ENCODE data around the gene DENND1C. TPM values are rescaled to one million over a fixed set of nuclear protein-coding genes. Genes with fewer than 3 reads are reported as not detected.

The DENND1C gene
- total and polyA plus RNA-seq, 2 of the 8 experiments (the other 6 are each of a cell fraction or from before 2014, with no cell fraction given), result 3.6 to 4.0 TPM

- no peak overlapping the region for H2BK120ac ChIP-seq (replicated peaks; ENCODE audit: low read depth, low read length)
- no peaks in the 10 kb centered on the region for H3K27me3 ChIP-seq (replicated peaks in 1 of 4; ENCODE audit: control insufficient read depth in 3 of 4, extremely low read depth in 1 of 4, insufficient read depth in 3 of 4, low read length in 3 of 4)
- no peak overlapping the region for H3K18ac ChIP-seq (ENCODE audit: extremely low read depth, low read length)
- TF ChIP-seq KDM1A (IDR thresholded peaks at IDR 0.05; ENCODE audit: borderline replicate concordance, low read length), result no peak
- TF ChIP-seq RNF2 (IDR thresholded peaks at IDR 0.05; ENCODE audit: borderline replicate concordance, low read depth, low read length, missing control alignments, poor library complexity, severe bottlenecking), result no peak
- no peak for TF ChIP-seq RXRA (IDR thresholded peaks at IDR 0.05; ENCODE audit: insufficient read depth, low read depth, low read length)
- no peak for TF ChIP-seq SP1 (IDR thresholded peaks at IDR 0.05; ENCODE audit: low read depth, low read length)
- no peak for TF ChIP-seq ATF2 (IDR thresholded peaks at IDR 0.05; ENCODE audit: low read length)
- no peak for TF ChIP-seq TCF12 (IDR thresholded peaks at IDR 0.05; ENCODE audit: low read depth, low read length)
- TF ChIP-seq EGR1 (IDR thresholded peaks at IDR 0.05; ENCODE audit: borderline replicate concordance, low read depth, low read length), result no peak
- no peak for TF ChIP-seq BRCA1 (IDR thresholded peaks at IDR 0.05; ENCODE audit: low read depth, low read length)
- TF ChIP-seq CTBP2 (IDR thresholded peaks at IDR 0.05; ENCODE audit: borderline replicate concordance, insufficient read depth, insufficient read length, low read length), result no peak
- no peak for TF ChIP-seq YY1 (IDR thresholded peaks at IDR 0.05; ENCODE audit: low read depth, low read length)
- FAIRE-seq (no peak), DNase-seq (ENCODE audit: low read depth in 1 of 2, low spot score in 2 of 2) (no peak)
- no peak overlapping the region for H2BK20ac ChIP-seq (ENCODE audit: low read length)
- no peak overlapping the region for H3K27ac ChIP-seq (ENCODE audit: low read depth, low read length)
- ChIA-PET POLR2A (ENCODE audit: partially characterized antibody) (interaction anchor here (0.8 to 1.5 kb wide), 4 partner anchors 15 to 55 kb away, joined by 3 to 6 read pairs (median 4); partner anchors contain the start of gene ALKBH7), CTCF (ENCODE audit: partially characterized antibody) (interaction anchor here (0.6 to 0.8 kb wide), 2 partner anchors 196 to 229 kb away, joined by 3 read pairs; no protein-coding TSS in a partner anchor)
- peaks cover 0 to 4% (median 2%) of the 10 kb centered on the region in 4 experiments; a peak in 3 of 7 replicates for H3K4me1 ChIP-seq (replicated peaks in 1 of 4; ENCODE audit: control insufficient read depth in 3 of 4, insufficient read depth in 4 of 4, low read length in 3 of 4)
- no peak overlapping the region for H2AK5ac ChIP-seq (ENCODE audit: low read depth, low read length)
- H3K14ac ChIP-seq (ENCODE audit: insufficient read length), result no peak overlapping the region
- peaks cover 28 to 62% of the 10 kb centered on the region in 2 experiments for H3K79me2 ChIP-seq (ENCODE audit: control insufficient read depth in 1 of 2, insufficient read depth in 2 of 2, low read length in 2 of 2)
- H2BK15ac ChIP-seq (ENCODE audit: low read length), result no peak overlapping the region
- H3K4ac ChIP-seq (replicated peaks; ENCODE audit: insufficient read length, low read depth, low read length), result no peak overlapping the region
- H4K91ac ChIP-seq (replicated peaks; ENCODE audit: insufficient read length, low read length), result no peak overlapping the region
- H2BK5ac ChIP-seq (ENCODE audit: low read depth, low read length), result no peak overlapping the region; the same call in 1 of the 2 replicates
- H2AFZ ChIP-seq (ENCODE audit: low read length), result no peak overlapping the region
- no peak overlapping the region for H3K9ac ChIP-seq (replicated peaks in 1 of 4; ENCODE audit: extremely low read depth in 1 of 4, low read depth in 3 of 4, low read length in 3 of 4)
- no peak overlapping the region for H3K4me2 ChIP-seq (ENCODE audit: insufficient read depth in 1 of 2, low read depth in 2 of 2, low read length in 2 of 2)
- H4K5ac ChIP-seq (ENCODE audit: insufficient read length, low read depth, low read length), result no peak overlapping the region
- H3K4me3 ChIP-seq (ENCODE audit: extremely low read depth in 1 of 4, insufficient read depth in 2 of 4, low read depth in 3 of 4, low read length in 4 of 4), result no peak overlapping the region
- H3K23ac ChIP-seq (ENCODE audit: insufficient read length), result no peak overlapping the region
- H4K20me1 ChIP-seq (replicated peaks in 1 of 2; ENCODE audit: control insufficient read depth in 1 of 2, insufficient read depth in 2 of 2, low read length in 2 of 2), result peaks cover 50 to 73% of the 10 kb centered on the region in 2 experiments
- no peaks in the 10 kb centered on the region for H3K9me3 ChIP-seq (ENCODE audit: insufficient read depth in 2 of 2, low read depth in 1 of 2, low read length in 1 of 2)
- H2BK12ac ChIP-seq (ENCODE audit: low read depth, low read length), result no peak overlapping the region
- H3K79me1 ChIP-seq (ENCODE audit: low read depth, low read length), result peaks cover 20% of the 10 kb centered on the region
- no peak overlapping the region for H4K8ac ChIP-seq (ENCODE audit: extremely low read depth, insufficient read depth, low read length)
- no peak overlapping the region for H3K56ac ChIP-seq (replicated peaks; ENCODE audit: insufficient read length, low read depth, low read length)
- 97% methylated on average over 19 of the region's 19 CpGs; no CpG with 5 or more reads in 1 of the 2 experiments for WGBS, 2 experiments (ENCODE audit: extremely low coverage in 1 of 2, insufficient coverage in 1 of 2, insufficient read length in 1 of 2, insufficient replicate concordance in 2 of 2, low coverage in 1 of 2, low lambda C conversion rate in 2 of 2, missing lambda C conversion rate in 1 of 2)
- H3K23me2 ChIP-seq (ENCODE audit: low read depth, low read length), result peaks cover 4% of the 10 kb centered on the region; the same call in 1 of the 2 replicates
- peaks cover 51 to 85% (median 78%) of the 10 kb centered on the region in 4 experiments for H3K36me3 ChIP-seq (ENCODE audit: control insufficient read depth in 2 of 4, insufficient read depth in 4 of 4, low read length in 3 of 4)
Measured at GRCh38 chr19:6418562-6418932, 63.0 kb downstream of the DENND1C start.
